ENCODE results near the gene HPSE2. TPM values are rescaled to one million over a fixed set of nuclear protein-coding genes. Genes with fewer than 3 reads are reported as not detected.

The HPSE2 gene
- total RNA-seq, 1 donor from 2014 or later, result not detected

- no peaks in the 10 kb centered on the region for H3K36me3 Mint-ChIP-seq (ENCODE audit: low read depth)
Measured at GRCh38 chr10:98795467-98795866, 440.2 kb downstream of the HPSE2 start.

GRCh38 chr10:98790817-98791216 lies 444.8 kb downstream of the HPSE2 start:
- Mint-ChIP-seq H3K9me3 (no peaks in the 10 kb centered on the region), H3K27ac (no peak overlapping the region), H3K27me3 (no peaks in the 10 kb centered on the region), H3K36me3 (ENCODE audit: low read depth) (no peaks in the 10 kb centered on the region), H3K4me1 (no peaks in the 10 kb centered on the region), H3K4me3 (no peak overlapping the region)
- intact Hi-C loops (cut with micrococcal nuclease), result no loop called here
- no peak for DNase-seq

More at GRCh38 chr10:98795467-98795866, 440.2 kb downstream of the HPSE2 start:
- Mint-ChIP-seq H3K27me3 (no peaks in the 10 kb centered on the region), H3K27ac (no peak overlapping the region), H3K9me3 (no peaks in the 10 kb centered on the region), H3K4me1 (no peaks in the 10 kb centered on the region), H3K4me3 (no peak overlapping the region)
- intact Hi-C loops (cut with micrococcal nuclease), result no loop called here
- DNase-seq, result no peak

GRCh38 chr10:98778277-98778759 lies 457.3 kb downstream of the HPSE2 start:
- Mint-ChIP-seq H3K36me3 (ENCODE audit: low read depth) (no peaks in the 10 kb centered on the region), H3K4me1 (no peaks in the 10 kb centered on the region), H3K27ac (no peak overlapping the region), H3K27me3 (no peaks in the 10 kb centered on the region), H3K4me3 (no peak overlapping the region), H3K9me3 (no peaks in the 10 kb centered on the region)
- no peak for DNase-seq
- intact Hi-C loops (cut with micrococcal nuclease), result no loop called here

- H3K4me3 Mint-ChIP-seq, result no peak overlapping the region
- H3K27me3 Mint-ChIP-seq, result no peaks in the 10 kb centered on the region
- H3K4me1 Mint-ChIP-seq, result no peaks in the 10 kb centered on the region
- H3K9me3 Mint-ChIP-seq, result no peaks in the 10 kb centered on the region
- DNase-seq, result no peak
- H3K36me3 Mint-ChIP-seq (ENCODE audit: low read depth), result no peaks in the 10 kb centered on the region
- intact Hi-C loops (cut with micrococcal nuclease), result no loop called here
- no peak overlapping the region for H3K27ac Mint-ChIP-seq
Measured at GRCh38 chr10:98758463-98758862, 477.2 kb downstream of the HPSE2 start.

- Mint-ChIP-seq H3K36me3 (ENCODE audit: low read depth) (no peaks in the 10 kb centered on the region), H3K27me3 (no peaks in the 10 kb centered on the region), H3K4me3 (no peak overlapping the region), H3K4me1 (no peaks in the 10 kb centered on the region), H3K27ac (no peak overlapping the region), H3K9me3 (no peaks in the 10 kb centered on the region)
- intact Hi-C loops (cut with micrococcal nuclease), result no loop called here
- DNase-seq, result no peak
Measured at GRCh38 chr10:98748298-98748697, 487.4 kb downstream of the HPSE2 start.

GRCh38 chr10:98745645-98746044 lies 490.0 kb downstream of the HPSE2 start:
- H3K27me3 Mint-ChIP-seq, result no peaks in the 10 kb centered on the region
- intact Hi-C loops (cut with micrococcal nuclease), result no loop called here
- H3K9me3 Mint-ChIP-seq, result no peaks in the 10 kb centered on the region

GRCh38 chr10:98720551-98720950 lies 515.1 kb downstream of the HPSE2 start:
- no peaks in the 10 kb centered on the region for H3K36me3 Mint-ChIP-seq (ENCODE audit: low read depth)

More at GRCh38 chr10:98745645-98746044, 490.0 kb downstream of the HPSE2 start:
- Mint-ChIP-seq H3K4me3 (no peak overlapping the region), H3K27ac (no peak overlapping the region), H3K36me3 (ENCODE audit: low read depth) (no peaks in the 10 kb centered on the region), H3K4me1 (no peaks in the 10 kb centered on the region)
- DNase-seq, result no peak

GRCh38 chr10:98713586-98713985 lies 522.1 kb downstream of the HPSE2 start:
- H3K36me3 Mint-ChIP-seq (ENCODE audit: low read depth), result no peaks in the 10 kb centered on the region
- no peaks in the 10 kb centered on the region for H3K27me3 Mint-ChIP-seq
- intact Hi-C loops (cut with micrococcal nuclease), result no loop called here
- no peaks in the 10 kb centered on the region for H3K9me3 Mint-ChIP-seq
- H3K27ac Mint-ChIP-seq, result no peak overlapping the region
- H3K4me3 Mint-ChIP-seq, result no peak overlapping the region
- no peaks in the 10 kb centered on the region for H3K4me1 Mint-ChIP-seq
- DNase-seq, result no peak

More at GRCh38 chr10:98720551-98720950, 515.1 kb downstream of the HPSE2 start:
- Mint-ChIP-seq H3K4me1 (no peaks in the 10 kb centered on the region), H3K4me3 (no peak overlapping the region), H3K27ac (no peak overlapping the region), H3K9me3 (no peaks in the 10 kb centered on the region), H3K27me3 (no peaks in the 10 kb centered on the region)
- DNase-seq, result no peak
- intact Hi-C loops (cut with micrococcal nuclease), result no loop called here

- intact Hi-C loops (cut with micrococcal nuclease), result no loop called here
- Mint-ChIP-seq H3K27me3 (no peaks in the 10 kb centered on the region), H3K27ac (no peak overlapping the region), H3K9me3 (no peaks in the 10 kb centered on the region), H3K4me1 (no peaks in the 10 kb centered on the region), H3K36me3 (ENCODE audit: low read depth) (no peaks in the 10 kb centered on the region), H3K4me3 (no peak overlapping the region)
- no peak for DNase-seq
Measured at GRCh38 chr10:98696516-98696915, 539.1 kb downstream of the HPSE2 start.

GRCh38 chr10:98694883-98695282 lies 540.8 kb downstream of the HPSE2 start:
- Mint-ChIP-seq H3K4me3 (no peak overlapping the region), H3K27ac (no peak overlapping the region), H3K27me3 (no peaks in the 10 kb centered on the region), H3K9me3 (no peaks in the 10 kb centered on the region), H3K4me1 (no peaks in the 10 kb centered on the region), H3K36me3 (ENCODE audit: low read depth) (no peaks in the 10 kb centered on the region)
- intact Hi-C loops (cut with micrococcal nuclease), result no loop called here
- no peak for DNase-seq

GRCh38 chr10:98694014-98694413 lies 541.6 kb downstream of the HPSE2 start:
- Mint-ChIP-seq H3K9me3 (no peaks in the 10 kb centered on the region), H3K27me3 (no peaks in the 10 kb centered on the region), H3K36me3 (ENCODE audit: low read depth) (no peaks in the 10 kb centered on the region), H3K4me1 (no peaks in the 10 kb centered on the region), H3K27ac (no peak overlapping the region), H3K4me3 (no peak overlapping the region)
- intact Hi-C loops (cut with micrococcal nuclease), result no loop called here
- no peak for DNase-seq

GRCh38 chr10:98687685-98688084 lies 548.0 kb downstream of the HPSE2 start:
- H3K27ac Mint-ChIP-seq, result no peak overlapping the region
- H3K4me1 Mint-ChIP-seq, result no peaks in the 10 kb centered on the region
- H3K36me3 Mint-ChIP-seq (ENCODE audit: low read depth), result no peaks in the 10 kb centered on the region
- intact Hi-C loops (cut with micrococcal nuclease), result no loop called here
- H3K4me3 Mint-ChIP-seq, result no peak overlapping the region
- no peaks in the 10 kb centered on the region for H3K9me3 Mint-ChIP-seq
- peaks cover 8% of the 10 kb centered on the region for H3K27me3 Mint-ChIP-seq
- DNase-seq, result no peak

- Mint-ChIP-seq H3K9me3 (no peaks in the 10 kb centered on the region), H3K27me3 (peaks cover 8% of the 10 kb centered on the region)
Measured at GRCh38 chr10:98684019-98684899, 551.4 kb downstream of the HPSE2 start.

GRCh38 chr10:98676895-98677294 lies 558.8 kb downstream of the HPSE2 start:
- Mint-ChIP-seq H3K9me3 (no peaks in the 10 kb centered on the region), H3K36me3 (ENCODE audit: low read depth) (no peaks in the 10 kb centered on the region), H3K4me3 (no peak overlapping the region), H3K27me3 (peaks cover 4% of the 10 kb centered on the region), H3K27ac (no peak overlapping the region), H3K4me1 (no peaks in the 10 kb centered on the region)
- intact Hi-C loops (cut with micrococcal nuclease), result no loop called here
- no peak for DNase-seq

More at GRCh38 chr10:98684019-98684899, 551.4 kb downstream of the HPSE2 start:
- Mint-ChIP-seq H3K27ac (no peak overlapping the region), H3K36me3 (ENCODE audit: low read depth) (no peaks in the 10 kb centered on the region), H3K4me3 (no peak overlapping the region), H3K4me1 (no peaks in the 10 kb centered on the region)
- intact Hi-C loops (cut with micrococcal nuclease), result no loop called here
- DNase-seq, result no peak

All from activated CD4-positive, alpha-beta T cell treated with anti-CD3 and anti-CD28 coated beads, Interleukin-2, amount 10 ng/mL, durations not matched to agents 24 days and 14 days (primary cell).